CD4-positive, alpha-beta T cell (primary cell): ENCODE data around the gene PRKAR1A. TPM values are rescaled to one million over a fixed set of nuclear protein-coding genes. Genes with fewer than 3 reads are reported as not detected.

Experiments
- ATAC-seq: fragments of 200-7000 bp; cut with Tn5 transposase; one replicate; pipeline ENCODE4 v1.10.0; 2022; ENCODE audit warnings: mild to moderate bottlenecking; ENCODE audit not compliant: poor library complexity
- CTCF ChIA-PET: fragments of 350-600 bp; sonication (Branson Sonifier 250); formaldehyde crosslinking; loops from one replicate; lab custom pipeline; 2021; ENCODE audit warnings: antibody characterized with exemption, inconsistent platforms; lab: Charles Lee
- POLR2A ChIA-PET: fragments of 350-600 bp; sonication (Branson Sonifier 250); formaldehyde crosslinking; loops from one replicate; lab custom pipeline; 2021; ENCODE audit warnings: antibody characterized with exemption, inconsistent platforms; lab: Charles Lee
- DNase-seq, 14 experiments: peaks; one replicate each; pipeline ENCODE4 v3.0.0-alpha.2; 2013 to 2020; ENCODE audit warnings: mixed read lengths in 2 of 14
- H3K27ac ChIP-seq, 2 donors: one replicate each; pipeline versions ENCODE4 v1.5.1 to v1.7.0; 2013; ENCODE audit warnings: low read length in 2 of 2, low read depth in 1 of 2, mild to moderate bottlenecking in 1 of 2
- H3K27me3 ChIP-seq, 2 experiments: 1 replicate in 1 of 2; 2 replicates in 1 of 2; pipeline versions ENCODE4 v1.6.1 to v1.7.0; 2013; ENCODE audit warnings: low read length in 2 of 2, control low read depth in 1 of 2, mild to moderate bottlenecking in 1 of 2, moderate library complexity in 1 of 2; ENCODE audit not compliant: insufficient read depth in 2 of 2, control insufficient read depth in 1 of 2
- H3K36me3 ChIP-seq: one replicate; pipeline ENCODE4 v1.6.1; 2013; ENCODE audit warnings: low read length, control low read depth; ENCODE audit not compliant: insufficient read depth
- H3K4me1 ChIP-seq: one replicate; pipeline ENCODE4 v1.6.1; 2013; ENCODE audit warnings: low read length, control low read depth; ENCODE audit not compliant: insufficient read depth
- H3K4me3 ChIP-seq: one replicate; pipeline ENCODE4 v1.5.1; 2013; ENCODE audit warnings: mild to moderate bottlenecking, low read length, moderate library complexity
- H3K9me3 ChIP-seq, 2 experiments: 1 replicate in 1 of 2; 2 replicates in 1 of 2; pipeline versions ENCODE4 v1.6.1 to v1.7.0; 2013; ENCODE audit warnings: low read length in 2 of 2, mild to moderate bottlenecking in 2 of 2, control low read depth in 1 of 2, moderate library complexity in 1 of 2; ENCODE audit not compliant: control insufficient read depth in 1 of 2, insufficient read depth in 1 of 2
- H3K27ac Mint-ChIP-seq: one replicate; pipeline ENCODE4 v1.8.0; 2020; ENCODE audit warnings: mixed read lengths
- H3K27me3 Mint-ChIP-seq: one replicate; pipeline ENCODE4 v1.8.0; 2021; ENCODE audit warnings: mixed read lengths
- H3K36me3 Mint-ChIP-seq: one replicate; pipeline ENCODE4 v1.8.0; 2021; ENCODE audit warnings: low read depth, mixed read lengths
- H3K4me1 Mint-ChIP-seq: one replicate; pipeline ENCODE4 v1.8.0; 2021; ENCODE audit warnings: low read depth, mixed read lengths
- H3K4me3 Mint-ChIP-seq: one replicate; pipeline ENCODE4 v1.8.0; 2020; ENCODE audit warnings: mild to moderate bottlenecking, mixed read lengths
- H3K9me3 Mint-ChIP-seq: one replicate; pipeline ENCODE4 v1.8.0; 2020; ENCODE audit warnings: mixed read lengths
- CTCF ChIP-seq: fragments of 200-600 bp; IDR thresholded peaks from one replicate; pipeline ENCODE4 v1.8.0; 2022; ENCODE audit warnings: antibody characterized with exemption, mild to moderate bottlenecking
- intact Hi-C, 2 experiments: fragments of 100-400 bp; cut with DNase I in 1 of 2; cut with micrococcal nuclease in 1 of 2; formaldehyde crosslinking; loops; one replicate each; pipeline versions ENCODE4 v1.15.1 to v1.9.0; 2023 to 2025; cut with DNase I, micrococcal nuclease
- total RNA-seq, 174 experiments: library from RNA in 2 of 174; stranded (reverse) in 2 of 174; gene quantifications; one replicate each; pipeline ENCODE4 v1.2.3 and lab custom pipeline; 2021 to 2026

The PRKAR1A gene
- total RNA-seq, 2 experiments from 2014 or later = 88.8 to 89.1 TPM

GRCh38 chr17:68559316-68559715, 47.1 kb downstream of the PRKAR1A start:
- ATAC-seq = no peak
- no peak for DNase-seq
- Mint-ChIP-seq H3K4me3 (no peak overlapping the region), H3K36me3 (no peaks in the 10 kb centered on the region), H3K27me3 (no peaks in the 10 kb centered on the region), H3K4me1 (no peaks in the 10 kb centered on the region), H3K27ac (no peak overlapping the region), H3K9me3 (no peaks in the 10 kb centered on the region)
- POLR2A ChIA-PET = no interaction called here
- CTCF ChIA-PET = no interaction called here
- no peaks in the 10 kb centered on the region for H3K36me3 ChIP-seq
- intact Hi-C loops = no loop called here
- H3K4me3 ChIP-seq = no peak overlapping the region
- H3K9me3 ChIP-seq = peaks cover 0 to 4% of the 10 kb centered on the region in 2 experiments
- TF ChIP-seq CTCF = no peak
- H3K27me3 ChIP-seq = no peaks in the 10 kb centered on the region
- H3K4me1 ChIP-seq = no peaks in the 10 kb centered on the region
- H3K27ac ChIP-seq = no peak overlapping the region

DNA sequence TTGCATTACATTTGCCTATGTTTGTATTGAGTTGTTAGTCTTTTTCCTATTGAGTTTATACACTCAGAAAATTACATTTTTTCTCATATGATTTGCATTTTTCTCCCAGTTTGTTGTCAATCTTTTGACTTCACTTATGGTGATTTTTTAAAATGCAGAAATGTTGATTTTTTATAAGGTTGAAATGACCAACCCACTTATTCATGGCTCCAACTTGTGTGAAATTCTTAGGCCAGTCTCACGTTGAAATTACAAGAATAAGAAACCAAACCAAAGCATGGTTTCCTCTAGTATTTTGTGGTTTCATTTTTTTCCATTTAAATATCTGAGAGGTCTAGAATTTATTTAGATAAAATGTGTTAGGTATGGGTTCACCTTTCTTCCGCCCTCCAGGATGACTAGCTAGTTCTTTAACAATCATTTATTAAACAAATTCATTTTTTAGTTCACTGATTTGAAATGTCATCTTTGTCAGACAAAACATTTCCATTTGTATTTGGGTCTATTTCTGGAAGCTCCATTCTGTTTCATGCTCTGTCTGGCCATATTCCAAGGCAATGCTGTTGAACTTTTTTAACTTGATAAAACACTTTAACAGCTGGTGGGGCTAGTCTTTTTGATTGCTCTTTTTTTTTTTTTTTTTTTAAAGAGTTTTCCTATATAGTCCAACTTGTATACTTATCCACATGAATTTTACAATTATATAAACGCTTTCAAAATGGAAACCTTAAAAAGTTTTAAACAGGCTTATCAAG, 48.9 kb downstream of the PRKAR1A start:
- intact Hi-C loops = no loop called here
- Histone ChIP-seq H3K4me3 (no peak overlapping the region), H3K9me3 (no peaks in the 10 kb centered on the region), H3K36me3 (no peaks in the 10 kb centered on the region), H3K27me3 (no peaks in the 10 kb centered on the region), H3K4me1 (no peaks in the 10 kb centered on the region), H3K27ac (no peak overlapping the region)
- Mint-ChIP-seq H3K4me1 (no peaks in the 10 kb centered on the region), H3K4me3 (no peak overlapping the region), H3K36me3 (no peaks in the 10 kb centered on the region), H3K9me3 (no peaks in the 10 kb centered on the region), H3K27ac (no peak overlapping the region), H3K27me3 (peaks cover 6% of the 10 kb centered on the region)
- ChIA-PET CTCF (no interaction called here), POLR2A (no interaction called here)
- no peak for ATAC-seq
- DNase-seq = no peak
- TF ChIP-seq CTCF = no peak

DNA sequence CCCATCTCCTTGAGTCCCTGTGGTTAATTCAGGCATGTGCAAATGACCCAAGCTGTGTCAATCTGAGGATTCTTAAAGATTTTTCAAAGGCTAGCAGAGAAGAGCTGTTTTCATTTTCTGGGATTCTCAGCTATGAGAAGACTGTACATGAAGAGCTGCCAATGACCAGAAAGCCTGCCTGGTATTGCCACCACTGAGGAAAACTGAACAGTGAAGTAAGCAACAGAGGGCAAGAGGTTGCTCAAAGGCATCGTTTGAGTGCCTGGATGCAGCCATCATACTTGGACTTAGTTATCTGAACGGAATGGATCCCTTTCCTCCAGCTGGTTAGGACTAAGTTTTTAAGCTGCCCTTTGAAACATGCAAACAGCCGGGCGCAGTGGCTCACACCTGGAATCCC, 50.5 kb downstream of the PRKAR1A start:
- intact Hi-C loops = no loop called here
- Histone ChIP-seq H3K36me3 (no peaks in the 10 kb centered on the region), H3K4me3 (no peak overlapping the region), H3K27ac (no peak overlapping the region), H3K4me1 (no peaks in the 10 kb centered on the region), H3K27me3 (no peaks in the 10 kb centered on the region), H3K9me3 (no peaks in the 10 kb centered on the region)
- CTCF ChIA-PET = interaction anchor here (0.5 kb wide), 1 partner anchor 488 kb away, joined by 3 read pairs; no protein-coding TSS in a partner anchor
- H3K9me3 Mint-ChIP-seq = no peaks in the 10 kb centered on the region
- H3K27ac Mint-ChIP-seq = no peak overlapping the region
- H3K4me1 Mint-ChIP-seq = no peaks in the 10 kb centered on the region
- no peak for DNase-seq
- H3K27me3 Mint-ChIP-seq = peaks cover 8% of the 10 kb centered on the region
- no peaks in the 10 kb centered on the region for H3K36me3 Mint-ChIP-seq
- ATAC-seq = no peak
- H3K4me3 Mint-ChIP-seq = no peak overlapping the region
- POLR2A ChIA-PET = interaction anchor here (0.6 kb wide), 1 partner anchor 703 kb away, joined by 3 read pairs; no protein-coding TSS in a partner anchor
- no peak for TF ChIP-seq CTCF
